ENCODE results near the gene ARHGEF19. TPM values are rescaled to one million over a fixed set of nuclear protein-coding genes. Genes with fewer than 3 reads are reported as not detected.

Gene ARHGEF19
- total RNA-seq, 1 experiment from 2014 or later = 38.5 TPM

DNA sequence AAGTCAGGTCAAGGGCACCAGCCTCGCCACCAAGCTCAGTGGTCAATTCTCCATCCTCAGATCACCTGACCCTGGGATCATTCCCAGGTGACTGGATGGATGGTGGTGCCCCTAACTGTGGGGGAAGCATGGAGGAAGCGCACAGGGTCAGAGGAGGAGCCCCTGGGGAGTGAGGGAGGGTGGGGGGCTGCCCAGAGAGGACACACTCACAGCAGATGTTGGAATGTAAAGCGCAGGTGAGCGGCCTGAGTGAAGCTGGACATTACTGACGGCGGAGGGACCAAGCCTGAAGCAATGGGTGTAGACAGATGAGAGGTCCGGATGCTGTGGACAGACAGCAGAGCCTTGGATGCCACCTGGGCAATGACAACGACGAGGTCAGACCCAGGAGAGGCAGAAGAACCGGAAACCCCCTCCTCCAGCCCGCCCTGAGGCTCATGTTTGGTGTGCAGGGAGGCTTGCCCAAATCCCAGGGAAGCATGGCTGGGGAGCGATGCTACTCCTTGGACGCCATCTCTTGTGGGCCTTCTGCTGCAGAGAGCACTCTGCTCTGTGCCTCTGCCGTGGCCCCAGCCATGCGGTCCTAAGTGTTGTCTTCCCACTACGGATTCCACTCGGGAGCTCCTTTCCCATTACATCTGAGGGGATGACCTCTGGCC, 30.2 kb upstream of the ARHGEF19 start:
- Histone ChIP-seq H3K36me3 (ENCODE audit: low read depth) (no peaks in the 10 kb centered on the region), H3K27ac (no peak overlapping the region), H3K4me2 (no peak overlapping the region), H3K9me3 (ENCODE audit: insufficient read depth, low read depth) (no peaks in the 10 kb centered on the region), H3F3A (ENCODE audit: insufficient read depth, low read depth) (no peaks in the 10 kb centered on the region), H3K4me1 (replicated peaks; ENCODE audit: insufficient read depth) (peaks cover 4% of the 10 kb centered on the region), H3K27me3 (ENCODE audit: insufficient read depth, low read depth) (no peaks in the 10 kb centered on the region), H3K4me3 (no peak overlapping the region), H4K20me1 (ENCODE audit: insufficient read depth) (no peaks in the 10 kb centered on the region), H2AFZ (no peak overlapping the region), H3K9me2 (ENCODE audit: insufficient read depth) (no peaks in the 10 kb centered on the region), H3K79me2 (ENCODE audit: low read depth) (no peaks in the 10 kb centered on the region)
- CTCF ChIA-PET = interaction anchor here (0.8 to 1.7 kb wide), 2 partner anchors 163 to 164 kb away, joined by 3 to 9 read pairs; no protein-coding TSS in a partner anchor
- TF ChIP-seq, protein P1, sequence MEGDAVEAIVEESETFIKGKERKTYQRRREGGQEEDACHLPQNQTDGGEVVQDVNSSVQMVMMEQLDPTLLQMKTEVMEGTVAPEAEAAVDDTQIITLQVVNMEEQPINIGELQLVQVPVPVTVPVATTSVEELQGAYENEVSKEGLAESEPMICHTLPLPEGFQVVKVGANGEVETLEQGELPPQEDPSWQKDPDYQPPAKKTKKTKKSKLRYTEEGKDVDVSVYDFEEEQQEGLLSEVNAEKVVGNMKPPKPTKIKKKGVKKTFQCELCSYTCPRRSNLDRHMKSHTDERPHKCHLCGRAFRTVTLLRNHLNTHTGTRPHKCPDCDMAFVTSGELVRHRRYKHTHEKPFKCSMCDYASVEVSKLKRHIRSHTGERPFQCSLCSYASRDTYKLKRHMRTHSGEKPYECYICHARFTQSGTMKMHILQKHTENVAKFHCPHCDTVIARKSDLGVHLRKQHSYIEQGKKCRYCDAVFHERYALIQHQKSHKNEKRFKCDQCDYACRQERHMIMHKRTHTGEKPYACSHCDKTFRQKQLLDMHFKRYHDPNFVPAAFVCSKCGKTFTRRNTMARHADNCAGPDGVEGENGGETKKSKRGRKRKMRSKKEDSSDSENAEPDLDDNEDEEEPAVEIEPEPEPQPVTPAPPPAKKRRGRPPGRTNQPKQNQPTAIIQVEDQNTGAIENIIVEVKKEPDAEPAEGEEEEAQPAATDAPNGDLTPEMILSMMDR (conservative IDR thresholded peaks at IDR 0.05) = no peak
- TF ChIP-seq EZH2 (IDR thresholded peaks at IDR 0.05; ENCODE audit: low read depth) = no peak
- POLR2A ChIA-PET (ENCODE audit: unreplicated experiment) = interaction anchor here (0.8 kb wide), 1 partner anchor 36 kb away, joined by 7 read pairs; no protein-coding TSS in a partner anchor
- BruUV-seq (replicated peaks) = no TSS peak
- DNase-seq = no peak
- intact Hi-C loops (cut with micrococcal nuclease; ENCODE audit: unreplicated experiment) = loop anchor here (5.0 kb wide), 1 partner anchor 235 kb away; no protein-coding TSS in a partner anchor

DNA sequence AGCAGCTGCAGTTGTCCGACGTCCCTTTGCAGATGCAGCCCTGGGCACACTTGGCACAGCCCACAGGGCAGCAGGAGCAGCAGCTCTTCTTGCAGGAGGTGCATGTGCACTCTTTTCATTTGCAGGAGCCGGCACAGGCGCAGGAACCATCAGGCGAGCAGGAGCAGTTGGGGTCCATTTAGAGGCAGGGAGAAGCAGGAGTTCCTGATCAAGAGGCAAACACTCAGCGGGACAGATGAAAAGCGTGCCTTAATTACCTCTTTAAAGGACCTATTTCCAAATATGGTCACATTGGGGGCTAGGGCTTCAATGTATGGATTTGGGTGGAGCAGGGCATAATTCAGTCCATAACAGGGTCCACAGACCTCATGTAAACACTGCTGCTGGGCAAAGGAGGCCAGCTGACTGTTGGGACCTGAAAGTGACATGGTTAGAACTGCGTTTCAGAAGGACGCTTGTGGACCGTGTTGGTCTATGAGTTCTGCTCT, 28.8 kb upstream of the ARHGEF19 start:
- no peak overlapping the region for H3K4me2 ChIP-seq
- H3K4me1 ChIP-seq (replicated peaks; ENCODE audit: insufficient read depth) = peaks cover 8% of the 10 kb centered on the region; the same call in 1 of the 2 replicates
- no peaks in the 10 kb centered on the region for H3K36me3 ChIP-seq (ENCODE audit: low read depth)
- no peaks in the 10 kb centered on the region for H3K27me3 ChIP-seq (ENCODE audit: insufficient read depth, low read depth)
- intact Hi-C loops (cut with micrococcal nuclease; ENCODE audit: unreplicated experiment) = loop anchor here (5.0 kb wide), 1 partner anchor 234 kb away; no protein-coding TSS in a partner anchor
- no peak overlapping the region for H3K27ac ChIP-seq
- no peak for TF ChIP-seq EZH2 (IDR thresholded peaks at IDR 0.05; ENCODE audit: low read depth)
- TF ChIP-seq, protein P1 (conservative IDR thresholded peaks at IDR 0.05) = no peak
- no peaks in the 10 kb centered on the region for H4K20me1 ChIP-seq (ENCODE audit: insufficient read depth)
- H2AFZ ChIP-seq = no peak overlapping the region
- peaks cover 2% of the 10 kb centered on the region; the same call in 1 of the 2 replicates for H3F3A ChIP-seq (ENCODE audit: insufficient read depth, low read depth)
- POLR2A ChIA-PET (ENCODE audit: unreplicated experiment) = no interaction called here
- H3K4me3 ChIP-seq = no peak overlapping the region
- H3K9me3 ChIP-seq (ENCODE audit: insufficient read depth, low read depth) = no peaks in the 10 kb centered on the region
- H3K79me2 ChIP-seq (ENCODE audit: low read depth) = no peaks in the 10 kb centered on the region
- DNase-seq = no peak
- no peaks in the 10 kb centered on the region for H3K9me2 ChIP-seq (ENCODE audit: insufficient read depth)
- no TSS peak for BruUV-seq (replicated peaks)
- CTCF ChIA-PET = interaction anchor here (0.7 kb wide), 1 partner anchor 1217 kb away, joined by 3 read pairs; no protein-coding TSS in a partner anchor

DNA sequence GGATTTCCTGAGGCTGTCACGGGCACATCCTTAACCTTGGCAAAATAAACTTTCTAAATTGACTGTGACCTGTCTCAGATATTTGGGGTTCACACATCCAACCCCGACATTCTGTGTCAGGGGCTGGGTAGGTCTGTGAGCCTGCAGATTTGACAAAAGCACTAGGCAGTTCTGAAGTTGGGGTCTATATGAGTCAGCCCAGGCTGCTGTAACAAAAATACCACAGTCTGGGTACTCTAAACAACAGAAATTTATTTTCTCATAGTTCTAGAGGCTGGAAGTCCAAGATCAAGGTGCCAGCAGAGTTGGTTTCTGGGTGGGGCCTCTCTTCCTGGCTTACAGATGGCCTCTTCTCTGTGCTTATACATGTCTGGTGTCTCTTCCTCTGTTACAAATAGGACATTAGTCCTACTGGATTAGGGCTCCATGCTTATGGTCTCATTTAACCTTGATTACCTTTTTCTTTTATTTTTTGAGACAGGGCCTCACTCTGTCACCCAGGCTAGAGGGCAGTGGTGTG, 27.6 kb upstream of the ARHGEF19 start:
- Histone ChIP-seq H3K27me3 (ENCODE audit: insufficient read depth, low read depth) (no peaks in the 10 kb centered on the region), H3K4me3 (no peak overlapping the region), H4K20me1 (ENCODE audit: insufficient read depth) (no peaks in the 10 kb centered on the region), H2AFZ (no peak overlapping the region), H3F3A (ENCODE audit: insufficient read depth, low read depth) (peaks cover 3% of the 10 kb centered on the region; the same call in 1 of the 2 replicates), H3K4me1 (replicated peaks; ENCODE audit: insufficient read depth) (peaks cover 13% of the 10 kb centered on the region), H3K79me2 (ENCODE audit: low read depth) (no peaks in the 10 kb centered on the region), H3K4me2 (no peak overlapping the region), H3K9me2 (ENCODE audit: insufficient read depth) (no peaks in the 10 kb centered on the region), H3K36me3 (ENCODE audit: low read depth) (no peaks in the 10 kb centered on the region), H3K27ac (no peak overlapping the region), H3K9me3 (ENCODE audit: insufficient read depth, low read depth) (no peaks in the 10 kb centered on the region)
- POLR2A ChIA-PET (ENCODE audit: unreplicated experiment) = interaction anchor here (0.6 kb wide), 1 partner anchor 163 kb away, joined by 3 read pairs; no protein-coding TSS in a partner anchor
- no TSS peak for BruUV-seq (replicated peaks)
- CTCF ChIA-PET = no interaction called here
- no peak for DNase-seq
- intact Hi-C loops (cut with micrococcal nuclease; ENCODE audit: unreplicated experiment) = loop anchor here (5.0 kb wide), 1 partner anchor 233 kb away; no protein-coding TSS in a partner anchor
- no peak for TF ChIP-seq EZH2 (IDR thresholded peaks at IDR 0.05; ENCODE audit: low read depth)
- TF ChIP-seq, protein P1 (conservative IDR thresholded peaks at IDR 0.05) = no peak
